Stimulated activated CD8-positive, alpha-beta memory T cell treated with anti-CD3 and anti-CD28 coated beads, Interleukin-15, amount 100 ng/mL, for 48 hours (primary cell): Measurements from ENCODE around the gene MRFAP1L1.
"Not testable (repeated sequence)": the region's sequence is repeated elsewhere in the genome, so short reads cannot be mapped to it uniquely, and the experiment has no call there.

Experiments
- DNase-seq, 2 donors: peaks; one replicate each; pipeline ENCODE4 v3.0.0-alpha.2; 2020; ENCODE audit warnings: low read depth in 2 of 2

Gene MRFAP1L1

GRCh38 chr4:6688879-6689505, 20.7 kb downstream of the MRFAP1L1 start:
- DNase-seq = peak; percentile 70 to 80

GRCh38 chr4:6687947-6688878, 21.5 kb downstream of the MRFAP1L1 start:
- no peak for DNase-seq

- no peak for DNase-seq
Observed at GRCh38 chr4:6686104-6686787, 23.4 kb downstream of the MRFAP1L1 start.

GRCh38 chr4:6684656-6685055, 25.0 kb downstream of the MRFAP1L1 start:
- DNase-seq = no peak

GRCh38 chr4:6682862-6683590, 26.6 kb downstream of the MRFAP1L1 start:
- DNase-seq = no peak

- no peak for DNase-seq
Observed at GRCh38 chr4:6681191-6681590, 28.5 kb downstream of the MRFAP1L1 start.

GRCh38 chr4:6680372-6681034, 29.2 kb downstream of the MRFAP1L1 start:
- DNase-seq = no peak

- DNase-seq = no peak
Observed at GRCh38 chr4:6676722-6677558, 32.7 kb downstream of the MRFAP1L1 start.

GRCh38 chr4:6674500-6675149, 35.0 kb downstream of the MRFAP1L1 start:
- DNase-seq = no peak

GRCh38 chr4:6673660-6674499, 35.8 kb downstream of the MRFAP1L1 start:
- DNase-seq = peak; percentile 91 to 94

- DNase-seq = peak in 1 of 2 donors; percentile 61
Observed at GRCh38 chr4:6673191-6673659, 36.4 kb downstream of the MRFAP1L1 start.

- not testable (repeated sequence) for DNase-seq
Observed at GRCh38 chr4:6672541-6673190, 37.0 kb downstream of the MRFAP1L1 start.

GRCh38 chr4:6672131-6672530, 37.5 kb downstream of the MRFAP1L1 start:
- DNase-seq = no peak

GRCh38 chr4:6671648-6672047, 38.0 kb downstream of the MRFAP1L1 start:
- no peak for DNase-seq

GRCh38 chr4:6668391-6668790, 41.3 kb downstream of the MRFAP1L1 start:
- no peak for DNase-seq

GRCh38 chr4:6665320-6665654, 44.4 kb downstream of the MRFAP1L1 start:
- DNase-seq = no peak

GRCh38 chr4:6663596-6664393, 45.9 kb downstream of the MRFAP1L1 start:
- no peak for DNase-seq
